Sigmoid colon (tissue), 4 donors: ENCODE measurements around the gene ZDHHC20.

Experiments used
- POLR2A ChIP-seq, 2 donors: fragments of 450-650 bp; IDR thresholded peaks; one replicate each; pipeline ENCODE4 v1.6.1; 2016; ENCODE audit warnings: antibody characterized with exemption in 2 of 2, mild to moderate bottlenecking in 2 of 2, moderate library complexity in 2 of 2
- POLR2AphosphoS5 ChIP-seq, 4 donors: sonication (generic); formaldehyde crosslinking; IDR thresholded peaks; one replicate each; pipeline ENCODE4 v1.6.1; 2017; ENCODE audit warnings: antibody characterized with exemption in 4 of 4
- TF ChIP-seq, protein P1 (sequence below), 4 experiments: fragments of 450-650 bp in 3 of 4; fragments of 200-600 bp in 1 of 4; IDR thresholded peaks; one replicate each; pipeline ENCODE4 v1.5.1; 2016 to 2019; ENCODE audit warnings: antibody characterized with exemption in 4 of 4, mild to moderate bottlenecking in 3 of 4, moderate library complexity in 2 of 4

DNA sequence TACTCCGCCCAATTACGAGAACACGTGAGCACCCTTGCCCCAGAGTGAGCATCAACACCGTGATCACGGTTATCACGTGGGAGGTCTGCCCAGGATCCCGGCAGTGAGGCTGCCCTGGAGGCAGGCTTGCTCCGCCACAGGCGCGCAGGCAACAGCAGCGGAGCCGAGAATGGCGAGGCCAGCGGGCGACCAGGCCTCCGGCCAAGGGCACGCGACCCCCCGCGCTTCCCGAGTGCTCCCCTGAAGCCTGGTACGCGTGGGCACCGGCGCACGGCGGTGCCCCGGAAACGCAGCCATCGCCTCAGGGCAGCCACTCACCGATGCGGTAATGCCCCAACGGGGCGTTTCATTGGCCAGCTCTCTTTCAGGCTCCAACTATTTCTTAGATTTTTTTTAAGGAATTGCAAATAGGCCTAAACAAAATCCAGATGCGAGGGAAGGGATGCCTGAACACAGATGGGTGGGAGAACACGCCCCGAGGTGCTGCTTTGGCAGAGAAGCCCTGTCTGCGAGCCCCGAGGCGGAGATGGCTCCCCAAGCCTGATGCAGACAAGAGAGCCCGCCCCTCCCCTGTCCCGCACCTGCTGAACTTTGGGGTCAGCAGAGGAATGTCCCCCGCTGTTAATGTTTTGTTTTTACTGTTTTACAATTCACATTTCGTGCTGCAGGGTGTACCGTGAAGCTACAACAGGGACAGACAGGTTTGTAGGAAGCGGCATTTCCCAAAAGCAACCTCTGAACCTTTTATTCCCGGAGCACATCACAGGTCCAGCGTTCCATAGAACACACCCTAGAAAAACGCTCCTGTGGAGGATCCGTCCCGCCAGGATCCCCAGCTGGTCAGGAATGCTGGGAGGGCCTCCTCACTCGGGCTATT is 132.7 kb downstream of the ZDHHC20 start:
- TF ChIP-seq, protein P1, sequence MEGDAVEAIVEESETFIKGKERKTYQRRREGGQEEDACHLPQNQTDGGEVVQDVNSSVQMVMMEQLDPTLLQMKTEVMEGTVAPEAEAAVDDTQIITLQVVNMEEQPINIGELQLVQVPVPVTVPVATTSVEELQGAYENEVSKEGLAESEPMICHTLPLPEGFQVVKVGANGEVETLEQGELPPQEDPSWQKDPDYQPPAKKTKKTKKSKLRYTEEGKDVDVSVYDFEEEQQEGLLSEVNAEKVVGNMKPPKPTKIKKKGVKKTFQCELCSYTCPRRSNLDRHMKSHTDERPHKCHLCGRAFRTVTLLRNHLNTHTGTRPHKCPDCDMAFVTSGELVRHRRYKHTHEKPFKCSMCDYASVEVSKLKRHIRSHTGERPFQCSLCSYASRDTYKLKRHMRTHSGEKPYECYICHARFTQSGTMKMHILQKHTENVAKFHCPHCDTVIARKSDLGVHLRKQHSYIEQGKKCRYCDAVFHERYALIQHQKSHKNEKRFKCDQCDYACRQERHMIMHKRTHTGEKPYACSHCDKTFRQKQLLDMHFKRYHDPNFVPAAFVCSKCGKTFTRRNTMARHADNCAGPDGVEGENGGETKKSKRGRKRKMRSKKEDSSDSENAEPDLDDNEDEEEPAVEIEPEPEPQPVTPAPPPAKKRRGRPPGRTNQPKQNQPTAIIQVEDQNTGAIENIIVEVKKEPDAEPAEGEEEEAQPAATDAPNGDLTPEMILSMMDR (IDR thresholded peaks at IDR 0.05): no peak
- no peak for TF ChIP-seq POLR2A (IDR thresholded peaks at IDR 0.05)
- no peak for TF ChIP-seq POLR2AphosphoS5 (IDR thresholded peaks at IDR 0.05)
